HG03103 (cell line): Measurements from ENCODE around the gene MGAT5B.

Experiments
- ATAC-seq: cut with Tn5 transposase; IDR thresholded peaks from one replicate; pipeline ENCODE4 v1.9.1; 2021; ENCODE audit warnings: low read depth; ENCODE audit not compliant: unreplicated experiment

The MGAT5B gene

GRCh38 chr17:76996741-76997694 is 128.8 kb downstream of the MGAT5B start:
- no peak for ATAC-seq

GRCh38 chr17:76997981-76998531 is 129.9 kb downstream of the MGAT5B start:
- ATAC-seq = no peak

DNA sequence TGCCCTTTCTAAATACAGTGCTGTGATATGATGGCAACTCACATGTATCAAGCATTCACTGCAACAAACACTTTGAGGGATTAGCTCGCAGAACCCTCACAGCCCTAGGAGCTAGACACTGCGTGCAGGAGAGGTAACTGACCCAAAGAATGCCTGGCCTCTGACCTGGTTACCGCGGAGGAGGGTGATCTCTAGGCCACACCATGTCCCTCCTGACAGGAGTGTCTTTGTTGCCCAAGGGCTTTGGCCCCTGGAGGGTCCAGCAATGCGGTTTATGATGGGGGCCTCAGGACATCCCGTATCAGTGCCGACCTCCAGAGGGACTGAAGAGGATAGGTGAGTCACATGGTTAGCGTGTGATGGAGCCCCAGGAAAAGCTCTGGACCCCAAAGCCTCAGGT is 130.6 kb downstream of the MGAT5B start:
- no peak for ATAC-seq
